Measurements from ENCODE around the gene DNAI2. TPM values are rescaled to one million over a fixed set of nuclear protein-coding genes. Genes with fewer than 3 reads are reported as not detected.
A peak's percentile ranks its signal among the peaks of the same experiment; 100 is the strongest.

The DNAI2 gene
- total and polyA plus RNA-seq, 8 donors, result 0.11 to 0.77 TPM; not detected in 6

DNA sequence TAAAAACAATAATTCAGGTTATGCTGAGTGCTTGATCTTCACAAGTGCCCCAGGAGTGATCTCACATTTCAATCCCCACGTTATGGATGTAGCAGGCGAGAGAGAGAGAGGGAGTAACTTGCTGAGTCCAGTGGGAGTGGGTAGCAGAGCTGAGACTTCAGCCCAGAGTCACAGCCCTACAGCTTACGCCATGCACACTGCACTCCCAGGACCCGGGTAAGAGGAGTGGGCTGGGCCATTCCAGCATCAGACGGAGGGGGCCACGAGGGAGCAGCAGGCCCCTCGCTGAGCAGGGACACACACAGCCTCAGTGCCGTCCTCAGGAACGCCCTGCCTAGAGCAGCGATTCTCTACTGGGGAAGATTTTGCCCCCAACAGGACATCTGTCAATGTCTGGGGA lies 42.2 kb downstream of the DNAI2 start:
- no peaks in the 10 kb centered on the region for H3K36me3 ChIP-seq
- DNase-seq (no peak), ATAC-seq (no peak), FAIRE-seq (no peak)
- intact Hi-C loops (cut with DNase I), result no loop called here
- no peaks in the 10 kb centered on the region for H3K27me3 ChIP-seq
- TF ChIP-seq, protein P1, sequence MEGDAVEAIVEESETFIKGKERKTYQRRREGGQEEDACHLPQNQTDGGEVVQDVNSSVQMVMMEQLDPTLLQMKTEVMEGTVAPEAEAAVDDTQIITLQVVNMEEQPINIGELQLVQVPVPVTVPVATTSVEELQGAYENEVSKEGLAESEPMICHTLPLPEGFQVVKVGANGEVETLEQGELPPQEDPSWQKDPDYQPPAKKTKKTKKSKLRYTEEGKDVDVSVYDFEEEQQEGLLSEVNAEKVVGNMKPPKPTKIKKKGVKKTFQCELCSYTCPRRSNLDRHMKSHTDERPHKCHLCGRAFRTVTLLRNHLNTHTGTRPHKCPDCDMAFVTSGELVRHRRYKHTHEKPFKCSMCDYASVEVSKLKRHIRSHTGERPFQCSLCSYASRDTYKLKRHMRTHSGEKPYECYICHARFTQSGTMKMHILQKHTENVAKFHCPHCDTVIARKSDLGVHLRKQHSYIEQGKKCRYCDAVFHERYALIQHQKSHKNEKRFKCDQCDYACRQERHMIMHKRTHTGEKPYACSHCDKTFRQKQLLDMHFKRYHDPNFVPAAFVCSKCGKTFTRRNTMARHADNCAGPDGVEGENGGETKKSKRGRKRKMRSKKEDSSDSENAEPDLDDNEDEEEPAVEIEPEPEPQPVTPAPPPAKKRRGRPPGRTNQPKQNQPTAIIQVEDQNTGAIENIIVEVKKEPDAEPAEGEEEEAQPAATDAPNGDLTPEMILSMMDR (IDR thresholded peaks at IDR 0.05), result no peak
- WGBS, 2 donors, result 43 to 44% methylated on average over 10 of the region's 10 CpGs
- H3K9me3 ChIP-seq, result no peaks in the 10 kb centered on the region
- H3K27ac ChIP-seq, result no peak overlapping the region
- H3K4me3 ChIP-seq, result no peak overlapping the region
- H3K4me1 ChIP-seq, result no peaks in the 10 kb centered on the region

DNA sequence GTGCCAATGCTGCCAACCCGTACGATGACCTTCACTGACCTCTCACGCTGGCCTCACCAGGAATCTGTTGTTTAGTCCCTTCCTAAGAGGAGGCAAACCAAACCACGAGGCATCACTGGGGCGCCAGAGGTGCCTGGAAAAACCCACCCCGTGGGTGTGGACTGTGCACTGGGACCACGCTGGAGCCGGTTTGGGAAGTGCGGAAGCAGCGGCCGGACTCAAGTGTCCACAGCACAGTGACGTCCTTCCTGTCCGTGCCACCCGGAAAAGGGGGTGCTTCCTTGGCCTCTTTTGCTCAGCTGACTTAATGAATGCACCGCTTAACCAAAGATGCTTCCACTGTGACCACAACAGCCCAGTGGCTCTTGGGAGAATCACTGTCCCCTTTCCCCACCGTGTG lies 43.0 kb downstream of the DNAI2 start:
- intact Hi-C loops (cut with DNase I), result no loop called here
- Histone ChIP-seq H3K9me3 (no peaks in the 10 kb centered on the region), H3K36me3 (no peaks in the 10 kb centered on the region), H3K27me3 (no peaks in the 10 kb centered on the region), H3K27ac (no peak overlapping the region), H3K4me1 (no peaks in the 10 kb centered on the region), H3K4me3 (no peak overlapping the region)
- ATAC-seq (no peak), FAIRE-seq (no peak), DNase-seq (no peak)
- TF ChIP-seq, protein P1 (IDR thresholded peaks at IDR 0.05), result no peak
- WGBS, 2 donors, result 55 to 57% methylated on average over 16 of the region's 16 CpGs

DNA sequence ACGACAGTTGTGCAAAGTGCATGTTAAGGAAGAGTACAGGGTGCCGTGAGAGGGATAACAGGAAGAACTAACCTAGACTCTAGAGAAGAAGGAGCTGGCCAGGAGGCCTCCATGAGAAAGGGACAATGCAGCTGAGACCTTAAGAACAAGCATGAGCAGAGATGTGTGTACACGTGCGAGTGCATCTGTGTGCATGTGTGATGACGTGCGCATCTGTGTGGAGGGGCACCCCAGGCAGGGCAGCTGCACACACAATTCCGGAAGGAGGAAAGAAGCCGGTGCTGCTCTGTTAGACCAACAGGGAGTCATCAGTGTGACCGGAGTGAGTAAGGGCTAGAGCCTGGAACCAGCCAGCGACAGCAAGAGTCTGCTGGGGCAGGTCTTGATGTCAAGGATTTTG lies 44.4 kb downstream of the DNAI2 start:
- H3K4me1 ChIP-seq, result no peaks in the 10 kb centered on the region
- intact Hi-C loops (cut with DNase I), result no loop called here
- TF ChIP-seq, protein P1 (IDR thresholded peaks at IDR 0.05), result no peak
- DNase-seq (no peak), ATAC-seq (no peak), FAIRE-seq (no peak)
- 79 to 80% methylated on average over 10 of the region's 10 CpGs for WGBS, 2 donors
- no peak overlapping the region for H3K4me3 ChIP-seq
- H3K27ac ChIP-seq, result no peak overlapping the region
- H3K9me3 ChIP-seq, result no peaks in the 10 kb centered on the region
- H3K36me3 ChIP-seq, result no peaks in the 10 kb centered on the region
- no peaks in the 10 kb centered on the region for H3K27me3 ChIP-seq

DNA sequence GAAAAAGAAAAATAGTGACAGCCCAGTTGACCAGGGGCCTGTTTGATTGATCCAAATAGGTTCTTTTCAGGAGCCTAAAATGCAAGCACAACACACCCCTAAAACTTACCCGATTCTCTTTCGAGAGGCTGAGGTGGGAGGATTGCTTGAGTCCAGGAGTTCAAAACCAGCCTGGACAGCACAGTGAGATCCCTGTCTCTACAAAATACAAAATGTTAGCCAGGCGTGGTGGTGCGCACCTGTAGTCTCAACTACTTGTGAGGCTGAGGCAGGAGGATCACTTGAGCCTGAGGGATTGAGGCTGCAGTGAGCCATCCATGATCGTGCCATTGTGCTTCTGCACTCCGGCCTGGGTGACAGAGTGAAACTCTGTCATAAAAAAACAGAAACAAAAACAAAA lies 50.5 kb downstream of the DNAI2 start:
- DNase-seq (no peak), ATAC-seq (no peak), FAIRE-seq (no peak)
- no peak overlapping the region for H3K27ac ChIP-seq
- no peaks in the 10 kb centered on the region for H3K27me3 ChIP-seq
- no peaks in the 10 kb centered on the region for H3K36me3 ChIP-seq
- WGBS, 2 donors, result 82 to 86% methylated on average over 6 of the region's 6 CpGs
- H3K9me3 ChIP-seq, result no peaks in the 10 kb centered on the region
- H3K4me1 ChIP-seq, result no peaks in the 10 kb centered on the region
- no peak overlapping the region for H3K4me3 ChIP-seq
- TF ChIP-seq, protein P1 (IDR thresholded peaks at IDR 0.05), result no peak
- intact Hi-C loops (cut with DNase I), result no loop called here

DNA sequence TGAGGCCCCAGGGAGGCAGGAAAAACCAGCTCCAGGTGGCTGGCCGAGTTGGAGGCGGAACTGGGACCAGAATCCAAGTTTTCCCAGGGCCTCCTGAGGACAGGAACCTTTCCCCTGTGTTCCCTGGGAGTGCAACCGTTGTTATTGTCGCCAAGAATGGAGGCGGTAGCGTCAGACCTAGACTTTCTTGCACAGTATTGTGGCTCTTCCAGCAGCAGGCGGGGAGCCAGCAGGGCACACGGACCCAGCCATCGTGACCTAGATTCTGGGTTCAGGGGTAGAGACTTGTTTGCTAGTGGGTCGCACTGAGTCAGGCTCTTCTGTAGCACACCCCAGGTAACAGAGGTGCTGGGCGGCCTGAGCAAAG lies 51.3 kb downstream of the DNAI2 start:
- no peak overlapping the region for H3K27ac ChIP-seq

More for the DNA sequence above, 51.3 kb downstream of the DNAI2 start:
- no peaks in the 10 kb centered on the region for H3K36me3 ChIP-seq
- ATAC-seq, result peak in 3 of 4 donors; percentile 13 to 26 (median 17)
- H3K4me1 ChIP-seq, result no peaks in the 10 kb centered on the region
- no peak for FAIRE-seq
- peak overlapping the region in 1 of 4 donors; percentile 44 for H3K4me3 ChIP-seq
- intact Hi-C loops (cut with DNase I), result no loop called here
- TF ChIP-seq, protein P1 (IDR thresholded peaks at IDR 0.05), result no peak
- 32 to 35% methylated on average over 11 of the region's 11 CpGs for WGBS, 2 donors
- no peak for DNase-seq
- no peaks in the 10 kb centered on the region for H3K9me3 ChIP-seq
- H3K27me3 ChIP-seq, result no peaks in the 10 kb centered on the region
